Mesenchymal stem cell (in vitro differentiated cells and primary cell): ENCODE data around the gene TSPAN4.

Source experiments
- DNase-seq: peaks from one replicate; pipeline ENCODE4 v3.0.0-alpha.2; 2013
- H2AFZ ChIP-seq: one replicate; pipeline ENCODE4 v1.6.1; 2013; ENCODE audit warnings: low read depth, mild to moderate bottlenecking, control low read depth, inconsistent platforms, low read length, moderate library complexity
- H2AK5ac ChIP-seq: 2 replicates; pipeline ENCODE4 v1.6.1; 2013; ENCODE audit warnings: low read length, moderate library complexity, mild to moderate bottlenecking, inconsistent platforms; ENCODE audit not compliant: severe bottlenecking
- H2BK120ac ChIP-seq: one replicate; pipeline ENCODE4 v1.6.1; 2013; ENCODE audit warnings: low read depth, mild to moderate bottlenecking, inconsistent platforms, low read length, moderate library complexity
- H2BK12ac ChIP-seq, 2 experiments: one replicate each; pipeline ENCODE4 v1.6.1; 2013; ENCODE audit warnings: inconsistent platforms in 2 of 2, low read length in 2 of 2, mild to moderate bottlenecking in 2 of 2, moderate library complexity in 2 of 2, control low read depth in 1 of 2
- H2BK15ac ChIP-seq: one replicate; pipeline ENCODE4 v1.6.1; 2013; ENCODE audit warnings: mild to moderate bottlenecking, low read depth, inconsistent platforms; ENCODE audit not compliant: poor library complexity, severe bottlenecking
- H2BK5ac ChIP-seq: 2 replicates; pipeline ENCODE4 v1.6.1; 2013; ENCODE audit warnings: low read depth, mild to moderate bottlenecking, low read length, control low read depth, inconsistent platforms; ENCODE audit not compliant: poor library complexity, severe bottlenecking
- H3K14ac ChIP-seq, 2 experiments: one replicate each; pipeline ENCODE4 v1.6.1; 2013; ENCODE audit warnings: inconsistent platforms in 2 of 2, low read length in 2 of 2, control low read depth in 1 of 2, mild to moderate bottlenecking in 1 of 2, moderate library complexity in 1 of 2
- H3K18ac ChIP-seq, 2 experiments: one replicate each; pipeline ENCODE4 v1.6.1; 2013; ENCODE audit warnings: inconsistent platforms in 2 of 2, low read length in 2 of 2, control low read depth in 1 of 2, low read depth in 1 of 2, mild to moderate bottlenecking in 1 of 2
- H3K23ac ChIP-seq, 2 experiments: one replicate each; pipeline ENCODE4 v1.6.1; 2013; ENCODE audit warnings: inconsistent platforms in 2 of 2, low read length in 2 of 2, mild to moderate bottlenecking in 2 of 2, moderate library complexity in 2 of 2, control low read depth in 1 of 2
- H3K27ac ChIP-seq: 2 replicates; pipeline ENCODE4 v1.5.1; 2013; ENCODE audit warnings: mild to moderate bottlenecking, moderate library complexity, low read length, control low read depth, inconsistent platforms; ENCODE audit not compliant: poor library complexity, severe bottlenecking
- H3K27me3 ChIP-seq, 2 experiments: 2 replicates each; pipeline versions ENCODE4 v1.6.1 to v1.7.0; 2013; ENCODE audit warnings: low read length in 2 of 2, mild to moderate bottlenecking in 2 of 2, moderate library complexity in 2 of 2, control low read depth in 1 of 2, inconsistent platforms in 1 of 2; ENCODE audit not compliant: control insufficient read depth in 1 of 2, insufficient read depth in 1 of 2
- H3K36me3 ChIP-seq, 2 experiments: 2 replicates each; pipeline versions ENCODE4 v1.6.1 to v1.7.0; 2013; ENCODE audit warnings: low read length in 2 of 2, control low read depth in 1 of 2, inconsistent platforms in 1 of 2, low read depth in 1 of 2, mild to moderate bottlenecking in 1 of 2; ENCODE audit not compliant: insufficient read depth in 2 of 2, control insufficient read depth in 1 of 2
- H3K4ac ChIP-seq, 2 experiments: one replicate each; pipeline ENCODE4 v1.6.1; 2013; ENCODE audit warnings: inconsistent platforms in 2 of 2, low read length in 2 of 2, mild to moderate bottlenecking in 2 of 2, moderate library complexity in 2 of 2, control low read depth in 1 of 2, low read depth in 1 of 2
- H3K4me1 ChIP-seq: 2 replicates; pipeline ENCODE4 v1.6.1; 2013; ENCODE audit warnings: low read depth, low read length, control low read depth; ENCODE audit not compliant: control insufficient read depth, insufficient read depth
- H3K4me2 ChIP-seq: 2 replicates; pipeline ENCODE4 v1.6.1; 2013; ENCODE audit warnings: low read length, mild to moderate bottlenecking, inconsistent platforms; ENCODE audit not compliant: poor library complexity, severe bottlenecking
- H3K4me3 ChIP-seq, 2 experiments: 2 replicates each; pipeline versions ENCODE4 v1.5.1 to v1.7.0; 2013; ENCODE audit warnings: low read length in 2 of 2, mild to moderate bottlenecking in 2 of 2, control low read depth in 1 of 2, low read depth in 1 of 2; ENCODE audit not compliant: insufficient read depth in 1 of 2
- H3K79me1 ChIP-seq: replicated peaks from 2 replicates; pipeline ENCODE4 v1.6.1; 2013; ENCODE audit warnings: mild to moderate bottlenecking, control low read depth, low read length, inconsistent platforms; ENCODE audit not compliant: poor library complexity, severe bottlenecking
- H3K9ac ChIP-seq: 2 replicates; pipeline ENCODE4 v1.7.0; 2013; ENCODE audit warnings: mild to moderate bottlenecking, low read length, moderate library complexity
- H3K9me3 ChIP-seq: 2 replicates; pipeline ENCODE4 v1.7.0; 2013; ENCODE audit warnings: mild to moderate bottlenecking, low read length; ENCODE audit not compliant: control insufficient read depth
- H4K8ac ChIP-seq: one replicate; pipeline ENCODE4 v1.6.1; 2013; ENCODE audit warnings: inconsistent platforms, mild to moderate bottlenecking, low read length, moderate library complexity
- H4K91ac ChIP-seq: one replicate; pipeline ENCODE4 v1.6.1; 2013; ENCODE audit warnings: mild to moderate bottlenecking, low read length, inconsistent platforms
- WGBS: methylation state at CpG from one replicate; pipeline ENCODE4 v1.1.7; 2013; ENCODE audit warnings: mixed read lengths; 5-methylcytosine and 5-hydroxymethylcytosine counted together

The TSPAN4 gene

GRCh38 chr11:808427-809286 is 34.0 kb upstream of the TSPAN4 start:
- Histone ChIP-seq H2AK5ac (peak overlapping the region; percentile 12), H3K4ac (peak overlapping the region; percentile 36 to 92), H4K91ac (peak overlapping the region; percentile 91), H3K23ac (peak overlapping the region in 1 of 2 experiments; percentile 57), H3K9ac (peak overlapping the region; percentile 90), H3K4me2 (peak overlapping the region; percentile 64), H3K27ac (peak overlapping the region; percentile 77), H3K18ac (peak overlapping the region; percentile 94 to 97), H3K14ac (peak overlapping the region in 1 of 2 experiments; percentile 99), H2BK15ac (no peak overlapping the region), H3K4me1 (peaks cover 37% of the 10 kb centered on the region), H2BK12ac (peak overlapping the region in 1 of 2 experiments; percentile 60), H2BK120ac (no peak overlapping the region), H3K36me3 (peaks cover 26 to 30% of the 10 kb centered on the region in 2 experiments), H2BK5ac (peak overlapping the region; percentile 70), H3K4me3 (peak overlapping the region; percentile 83), H3K27me3 (no peaks in the 10 kb centered on the region), H3K79me1 (peaks cover 20% of the 10 kb centered on the region), H3K9me3 (no peaks in the 10 kb centered on the region), H4K8ac (peak overlapping the region; percentile 93), H2AFZ (peak overlapping the region; percentile 84)
- DNase-seq = no peak
- WGBS = 37% methylated on average over 34 of the region's 36 CpGs

GRCh38 chr11:809287-810039 is 33.2 kb upstream of the TSPAN4 start, which contains the start of gene RPLP2:
Gene RPLP2, plus strand, starts transcription at chr11:809967. Its CDS starts 268 bp downstream, at chr11:810235.
- Histone ChIP-seq H3K4ac (peak within 1 kb of the TSS; percentile 79 to 92), H3K79me1 (peaks cover 15% of the 10 kb centered on the region), H3K14ac (peak within 1 kb of the TSS in 1 of 2 experiments; percentile 99), H3K23ac (peak within 1 kb of the TSS in 1 of 2 experiments; percentile 86), H3K9ac (peak within 1 kb of the TSS; percentile 90), H2BK12ac (peak within 1 kb of the TSS in 1 of 2 experiments; percentile 60), H4K91ac (peak within 1 kb of the TSS; percentile 96), H3K27ac (peak within 1 kb of the TSS; percentile 90), H2AFZ (peak within 1 kb of the TSS; percentile 84), H4K8ac (peak within 1 kb of the TSS; percentile 93), H2BK15ac (peak within 1 kb of the TSS; percentile 12), H3K4me2 (peak within 1 kb of the TSS; percentile 67), H2AK5ac (peak within 1 kb of the TSS; percentile 57), H3K4me3 (peak within 1 kb of the TSS; percentile 83 to 90), H3K36me3 (peaks cover 30% of the 10 kb centered on the region in 2 experiments), H2BK5ac (peak within 1 kb of the TSS; percentile 79), H3K9me3 (no peaks in the 10 kb centered on the region), H3K18ac (peak within 1 kb of the TSS; percentile 94 to 97), H3K4me1 (peaks cover 29% of the 10 kb centered on the region), H3K27me3 (no peaks in the 10 kb centered on the region), H2BK120ac (peak within 1 kb of the TSS; percentile 65)
- WGBS = under 1% methylated on average over 69 of the region's 81 CpGs
- DNase-seq = peak; percentile 98

GRCh38 chr11:810040-810567 is 32.5 kb upstream of the TSPAN4 start:
- WGBS = under 1% methylated on average over 35 of the region's 55 CpGs
- no peak overlapping the region for H2BK5ac ChIP-seq
- H2BK12ac ChIP-seq = no peak overlapping the region
- H3K9me3 ChIP-seq = no peaks in the 10 kb centered on the region
- H3K4me1 ChIP-seq = peaks cover 25% of the 10 kb centered on the region
- H3K27me3 ChIP-seq = no peaks in the 10 kb centered on the region
- H3K27ac ChIP-seq = no peak overlapping the region
- H3K14ac ChIP-seq = peak overlapping the region in 1 of 2 experiments; percentile 5
- peak overlapping the region; percentile 57 for H2AK5ac ChIP-seq
- H3K4ac ChIP-seq = peak overlapping the region; percentile 79 to 83
- peak overlapping the region; percentile 83 to 90 for H3K4me3 ChIP-seq
- peaks cover 30 to 35% of the 10 kb centered on the region in 2 experiments for H3K36me3 ChIP-seq
- peak overlapping the region in 1 of 2 experiments; percentile 86 for H3K23ac ChIP-seq
- DNase-seq = no peak
- peak overlapping the region; percentile 90 for H3K9ac ChIP-seq
- H2BK120ac ChIP-seq = no peak overlapping the region
- H3K18ac ChIP-seq = peak overlapping the region; percentile 75 to 81
- no peak overlapping the region for H4K8ac ChIP-seq
- peaks cover 12% of the 10 kb centered on the region for H3K79me1 ChIP-seq
- peak overlapping the region; percentile 67 for H3K4me2 ChIP-seq
- H4K91ac ChIP-seq = peak overlapping the region; percentile 78
- peak overlapping the region; percentile 12 for H2BK15ac ChIP-seq
- no peak overlapping the region for H2AFZ ChIP-seq
